ENCODE results near the gene MGAT4A. TPM values are rescaled to one million over a fixed set of nuclear protein-coding genes. Genes with fewer than 3 reads are reported as not detected.
"Not testable (repeated sequence)": the region's sequence is repeated elsewhere in the genome, so short reads cannot be mapped to it uniquely, and the experiment has no call there.

MGAT4A gene
- total RNA-seq, 1 donor from 2014 or later = 3.8 TPM

- no peak for DNase-seq (ENCODE audit: low read depth in 2 of 2)
Measured at GRCh38 chr2:98759827-98760625, 29.1 kb upstream of the MGAT4A start.

- DNase-seq (ENCODE audit: low read depth in 2 of 2) = no peak
Measured at GRCh38 chr2:98759338-98759737, 28.4 kb upstream of the MGAT4A start.

DNA sequence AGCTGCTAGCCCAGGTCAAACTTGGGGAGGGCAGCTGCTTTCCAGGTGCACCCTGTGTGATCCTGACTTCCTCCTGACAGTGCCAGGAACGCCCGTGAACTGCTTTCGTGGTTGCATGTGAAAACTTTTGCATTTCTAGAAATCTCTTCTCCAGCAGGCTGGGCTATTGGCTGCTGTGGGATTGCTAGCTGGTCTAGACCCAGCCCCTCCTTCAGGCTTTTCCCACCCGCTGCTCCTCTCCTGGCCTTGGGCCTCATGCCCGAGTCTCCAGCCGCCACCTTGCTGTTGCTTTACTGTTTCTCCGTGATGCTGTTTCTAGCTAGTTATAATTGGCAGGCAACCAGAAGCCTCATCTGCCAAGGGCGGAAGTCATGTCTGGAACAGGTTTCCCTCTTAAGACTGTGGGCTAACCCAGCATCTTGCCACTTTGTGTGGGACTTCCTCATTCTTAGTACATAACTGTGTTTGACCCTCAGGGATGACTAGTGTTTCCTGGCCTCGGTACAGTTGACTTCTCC lies 27.0 kb upstream of the MGAT4A start:
- peak; percentile 16 to 99 for DNase-seq (ENCODE audit: low read depth in 2 of 2)

GRCh38 chr2:98753801-98754200 lies 22.9 kb upstream of the MGAT4A start:
- no peak for DNase-seq (ENCODE audit: low read depth in 2 of 2)

DNA sequence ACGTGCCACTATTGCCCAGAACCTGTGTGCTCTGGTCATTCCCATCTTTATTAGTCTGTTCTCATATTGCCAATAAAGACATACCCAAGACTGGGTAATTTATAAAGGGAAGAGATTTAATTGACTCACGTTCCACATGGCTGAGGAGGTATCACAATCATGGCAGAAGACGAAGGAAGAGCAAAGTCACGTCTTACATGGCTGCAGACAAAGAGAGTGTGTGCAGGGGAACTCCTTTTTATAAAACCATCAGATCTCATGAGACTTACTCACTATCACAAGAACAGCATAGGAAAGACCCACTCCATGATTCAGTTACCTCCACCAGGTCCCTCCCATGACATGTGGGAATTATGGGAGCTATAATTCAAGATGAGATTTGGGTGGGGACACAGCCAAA lies 21.8 kb upstream of the MGAT4A start:
- DNase-seq (ENCODE audit: low read depth in 2 of 2) = not testable (repeated sequence)

DNA sequence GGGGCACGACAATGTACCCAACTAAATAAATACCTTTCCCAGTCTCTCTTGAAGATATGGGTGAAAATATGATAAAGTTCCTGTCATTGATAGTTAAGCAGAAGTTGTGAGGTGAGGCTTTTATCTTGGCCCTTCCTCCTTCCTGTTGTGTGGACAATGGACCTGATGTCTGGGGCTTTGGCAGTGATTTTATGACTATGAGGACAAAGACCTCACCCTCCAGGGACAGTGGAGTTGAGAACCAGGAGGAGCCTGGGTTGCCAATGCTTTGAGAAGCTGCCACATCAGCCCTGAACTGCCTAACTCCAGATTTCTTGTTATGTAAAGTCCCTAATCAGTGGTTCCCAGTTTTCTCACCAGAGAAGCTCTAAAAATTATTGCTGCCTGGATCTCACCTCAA lies 20.8 kb upstream of the MGAT4A start:
- DNase-seq (ENCODE audit: low read depth in 2 of 2) = no peak

- DNase-seq (ENCODE audit: low read depth in 2 of 2) = no peak
Measured at GRCh38 chr2:98750593-98751282, 19.8 kb upstream of the MGAT4A start.

DNA sequence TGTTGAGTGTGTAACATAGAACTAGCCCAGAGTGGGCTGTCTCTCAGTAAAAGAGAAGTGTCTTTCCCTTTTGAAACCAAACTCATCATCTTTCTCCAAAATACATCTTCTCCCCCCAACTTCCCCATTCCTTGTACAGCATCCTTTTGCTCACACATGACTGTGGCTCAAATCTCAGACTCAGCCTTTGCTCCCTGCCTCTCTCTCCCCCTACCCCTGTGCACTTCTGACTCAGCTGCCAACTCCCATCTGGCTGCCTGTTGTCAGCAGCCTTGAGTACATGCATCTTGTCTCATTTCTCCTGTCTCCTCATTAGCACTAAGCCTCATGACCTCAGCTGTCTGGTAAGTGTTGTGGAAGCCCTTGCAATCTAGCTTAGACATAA lies 18.1 kb upstream of the MGAT4A start:
- peak in 1 of 2 donors; percentile 49 for DNase-seq (ENCODE audit: low read depth in 2 of 2)

- DNase-seq (ENCODE audit: low read depth in 2 of 2) = no peak
Measured at GRCh38 chr2:98748292-98749065, 17.5 kb upstream of the MGAT4A start.

DNA sequence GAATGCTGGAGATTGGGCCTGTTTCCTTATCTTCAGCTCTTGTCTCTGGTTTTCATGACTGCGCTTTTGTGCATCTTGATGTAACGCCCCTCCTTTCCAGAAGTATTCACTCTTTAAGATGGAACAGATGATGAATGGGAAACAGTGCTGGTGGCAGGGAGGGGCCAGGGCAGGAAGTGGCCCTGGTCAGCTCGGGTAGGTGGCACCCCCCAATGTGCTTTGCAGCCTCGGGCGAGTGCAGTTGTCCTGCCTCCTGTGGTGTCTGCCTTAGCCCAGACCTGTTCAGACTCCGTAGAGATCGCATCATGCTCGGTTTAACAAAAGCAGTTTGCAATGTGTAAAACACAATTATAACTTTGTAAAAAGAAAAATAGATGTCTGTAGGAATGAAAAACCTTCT lies 17.0 kb upstream of the MGAT4A start:
- DNase-seq (ENCODE audit: low read depth in 2 of 2) = no peak

GRCh38 chr2:98746426-98746825 lies 15.5 kb upstream of the MGAT4A start:
- no peak for DNase-seq (ENCODE audit: low read depth in 2 of 2)

DNA sequence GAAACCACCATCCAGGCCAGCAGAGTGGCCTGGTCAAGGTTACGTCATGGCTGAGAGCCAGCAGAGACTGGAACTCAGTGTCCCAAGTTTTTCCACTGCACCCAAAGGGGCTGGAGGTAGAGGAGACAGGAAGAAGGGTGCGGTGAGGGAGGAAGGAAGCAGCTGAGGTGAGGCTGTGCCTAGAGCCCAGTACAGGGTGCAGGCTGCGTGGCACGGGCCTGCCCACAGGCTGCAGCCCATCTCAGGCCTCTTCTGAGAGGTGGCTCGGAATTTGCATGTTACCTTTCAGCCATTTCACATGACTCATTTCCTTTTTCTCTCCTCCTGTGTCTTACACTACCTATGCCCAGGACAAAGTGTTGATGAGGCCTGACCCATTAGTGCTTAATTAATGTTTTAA lies 13.7 kb upstream of the MGAT4A start:
- DNase-seq (ENCODE audit: low read depth in 2 of 2) = no peak

- peak in 1 of 2 donors; percentile 37 for DNase-seq (ENCODE audit: low read depth in 2 of 2)
Measured at GRCh38 chr2:98743835-98744234, 12.9 kb upstream of the MGAT4A start.

- no peak for DNase-seq (ENCODE audit: low read depth in 2 of 2)
Measured at GRCh38 chr2:98739020-98739419, 8.1 kb upstream of the MGAT4A start.

- DNase-seq (ENCODE audit: low read depth in 2 of 2) = no peak
Measured at GRCh38 chr2:98738304-98738703, 7.4 kb upstream of the MGAT4A start.

GRCh38 chr2:98737848-98738247 lies 6.9 kb upstream of the MGAT4A start:
- DNase-seq (ENCODE audit: low read depth in 2 of 2) = no peak

DNA sequence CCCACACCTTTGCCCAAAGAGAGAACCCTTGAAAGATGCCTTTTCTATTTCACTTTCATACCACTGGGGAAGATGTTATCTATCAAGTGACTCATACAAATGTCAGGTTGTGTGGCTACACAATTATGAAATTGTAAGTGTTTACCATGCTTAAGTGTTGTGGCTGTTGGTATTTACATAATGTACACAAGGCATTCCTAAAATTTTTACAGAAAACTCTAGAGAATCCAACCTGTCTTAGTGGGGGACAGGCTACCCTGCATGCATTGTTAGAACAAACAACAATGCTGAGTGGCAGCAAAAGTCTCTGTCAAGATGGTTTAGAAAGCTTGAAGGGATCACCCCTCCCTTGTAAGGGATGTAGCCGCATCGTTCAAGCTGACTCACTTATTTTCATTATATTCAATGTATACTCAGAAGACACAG lies 5.5 kb upstream of the MGAT4A start:
- DNase-seq (ENCODE audit: low read depth in 2 of 2) = peak in 1 of 2 donors; percentile 46

DNA sequence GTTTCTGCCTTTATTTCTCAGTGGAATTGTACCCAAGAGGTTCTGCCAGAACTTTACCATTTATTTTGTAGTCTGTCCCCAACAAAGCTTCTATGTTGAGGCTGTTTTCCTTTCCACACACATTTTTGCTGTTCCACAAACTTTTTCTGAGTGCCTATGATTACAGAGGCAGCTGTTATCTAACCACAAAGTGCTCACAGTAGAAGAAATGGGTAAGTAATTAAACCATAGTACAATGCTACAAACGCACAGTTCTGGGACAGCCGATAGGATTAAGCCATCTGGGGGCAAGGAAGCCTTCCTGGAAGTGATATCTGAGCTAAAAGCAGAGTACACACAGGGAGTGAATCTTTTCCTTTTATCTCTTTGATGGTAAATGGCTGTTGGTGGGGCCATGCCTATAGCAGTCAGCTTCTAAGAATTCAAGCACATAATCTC lies 3.9 kb upstream of the MGAT4A start:
- DNase-seq (ENCODE audit: low read depth in 2 of 2) = no peak

GRCh38 chr2:98734162-98734561 lies 3.2 kb upstream of the MGAT4A start:
- peak in 1 of 2 donors; percentile 35 for DNase-seq (ENCODE audit: low read depth in 2 of 2)

GRCh38 chr2:98732430-98733051 lies 1.6 kb upstream of the MGAT4A start:
- no peak for DNase-seq (ENCODE audit: low read depth in 2 of 2)

DNA sequence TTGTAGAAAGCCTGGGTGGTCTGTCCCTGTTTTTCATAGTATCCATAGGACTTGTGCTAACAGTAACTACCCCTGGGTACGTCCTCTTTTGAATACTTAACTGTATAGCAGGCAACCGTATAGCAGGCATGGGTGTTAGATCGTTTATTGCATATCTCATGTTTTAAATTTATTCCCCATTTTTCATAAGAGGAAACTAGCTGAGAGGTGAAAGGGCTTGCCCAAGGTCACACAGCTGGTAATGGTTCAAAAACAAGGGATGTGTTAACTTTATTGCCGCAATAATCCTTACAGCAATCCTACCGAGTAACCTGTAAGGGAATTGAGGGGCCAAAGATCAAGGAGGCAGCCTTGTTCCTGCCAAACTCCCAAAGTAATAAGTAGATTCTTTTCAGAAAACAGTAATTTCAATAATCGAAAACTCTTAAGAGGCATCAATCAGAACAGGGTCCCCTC lies 990 bp upstream of the MGAT4A start:
- peak in 1 of 2 donors; percentile 14 for DNase-seq (ENCODE audit: low read depth in 2 of 2)
